Measurements from ENCODE around the gene SCML2. TPM values are rescaled to one million over a fixed set of nuclear protein-coding genes. Genes with fewer than 3 reads are reported as not detected.
"Not testable (repeated sequence)": the region's sequence is repeated elsewhere in the genome, so short reads cannot be mapped to it uniquely, and the experiment has no call there.

SCML2 gene
- total RNA-seq, 2 donors from 2014 or later, result 2.3 TPM

GRCh38 chrX:18252644-18253359 lies 101.7 kb downstream of the SCML2 start:
- Histone ChIP-seq H3K27me3 (no peaks in the 10 kb centered on the region), H3K36me3 (replicated peaks in 1 of 2; ENCODE audit: insufficient read depth in 1 of 2, low read depth in 2 of 2) (no peaks in the 10 kb centered on the region), H3K4me1 (no peaks in the 10 kb centered on the region), H3K9me3 (no peaks in the 10 kb centered on the region), H3K27ac (peak overlapping the region in 1 of 4 donors; percentile 44), H3K4me3 (no peak overlapping the region)
- intact Hi-C loops (cut with DNase I), result no loop called here
- WGBS, 2 donors, result 16 to 23% methylated on average over 3 of the region's 3 CpGs
- TF ChIP-seq CTCF (IDR thresholded peaks at IDR 0.05), result no peak
- no peak for TF ChIP-seq POLR2A (IDR thresholded peaks at IDR 0.05)
- ATAC-seq, result no peak
- DNase-seq, result peak in 2 of 4 donors; percentile 8 to 13

GRCh38 chrX:18229646-18230045 lies 124.8 kb downstream of the SCML2 start:
- H3K9me3 ChIP-seq; H3K27me3 ChIP-seq; intact Hi-C loops (cut with DNase I); H3K27ac ChIP-seq; ATAC-seq; DNase-seq; H3K4me3 ChIP-seq; H3K36me3 ChIP-seq (replicated peaks in 1 of 2; ENCODE audit: insufficient read depth in 1 of 2, low read depth in 2 of 2); H3K4me1 ChIP-seq: not testable (repeated sequence)
- 50 to 72% methylated on average over 6 to 14 of the region's 21 CpGs for WGBS, 2 donors

GRCh38 chrX:18228069-18228468 lies 126.4 kb downstream of the SCML2 start:
- no peaks in the 10 kb centered on the region for H3K27me3 ChIP-seq
- H3K4me3 ChIP-seq, result no peak overlapping the region
- no peak overlapping the region for H3K27ac ChIP-seq
- intact Hi-C loops (cut with DNase I), result no loop called here
- DNase-seq (no peak), ATAC-seq (no peak)
- WGBS, 2 donors, result 73 to 86% methylated on average over 7 to 11 of the region's 14 CpGs
- no peaks in the 10 kb centered on the region for H3K4me1 ChIP-seq
- H3K36me3 ChIP-seq (replicated peaks in 1 of 2; ENCODE audit: insufficient read depth in 1 of 2, low read depth in 2 of 2), result no peaks in the 10 kb centered on the region
- H3K9me3 ChIP-seq, result no peaks in the 10 kb centered on the region
- no peak for TF ChIP-seq CTCF (IDR thresholded peaks at IDR 0.05)
- TF ChIP-seq POLR2A (IDR thresholded peaks at IDR 0.05), result no peak

- Histone ChIP-seq H3K4me1 (no peaks in the 10 kb centered on the region), H3K27ac (no peak overlapping the region), H3K27me3 (no peaks in the 10 kb centered on the region), H3K36me3 (replicated peaks in 1 of 2; ENCODE audit: insufficient read depth in 1 of 2, low read depth in 2 of 2) (no peaks in the 10 kb centered on the region), H3K9me3 (no peaks in the 10 kb centered on the region), H3K4me3 (no peak overlapping the region)
- intact Hi-C loops (cut with DNase I), result no loop called here
- 81% methylated on average over 7 of the region's 7 CpGs for WGBS, 2 donors
- ATAC-seq (no peak), DNase-seq (no peak)
- TF ChIP-seq POLR2A (IDR thresholded peaks at IDR 0.05) (no peak), CTCF (IDR thresholded peaks at IDR 0.05) (no peak)
These were observed 127.0 kb downstream of the SCML2 start for GRCh38 chrX:18227458-18227857.

GRCh38 chrX:18220786-18221185 lies 133.7 kb downstream of the SCML2 start, which contains the start of gene BEND2:
Gene BEND2 (minus strand): TSS chrX:18220886. CDS start chrX:18220750, 136 bp downstream.
- intact Hi-C loops (cut with DNase I), result no loop called here

More at GRCh38 chrX:18220786-18221185, 133.7 kb downstream of the SCML2 start, which contains the start of gene BEND2:
- H3K27ac ChIP-seq, result no peak within 1 kb of the TSS
- WGBS, 2 donors, result 84 to 94% methylated on average over 9 to 14 of the region's 19 CpGs
- no peaks in the 10 kb centered on the region for H3K36me3 ChIP-seq (replicated peaks in 1 of 2; ENCODE audit: insufficient read depth in 1 of 2, low read depth in 2 of 2)
- no peaks in the 10 kb centered on the region for H3K4me1 ChIP-seq
- no peaks in the 10 kb centered on the region for H3K27me3 ChIP-seq
- TF ChIP-seq CTCF (IDR thresholded peaks at IDR 0.05) (no peak), POLR2A (IDR thresholded peaks at IDR 0.05) (no peak)
- H3K9me3 ChIP-seq, result no peaks in the 10 kb centered on the region
- H3K4me3 ChIP-seq, result no peak within 1 kb of the TSS
- DNase-seq (no peak), ATAC-seq (no peak)

All from body of pancreas (tissue), 4 donors.